AG04450 (cell line): Measurements from ENCODE around the gene DTX3. TPM values are rescaled to one million over a fixed set of nuclear protein-coding genes. Genes with fewer than 3 reads are reported as not detected.

ENCODE experiments used
- CTCF ChIA-PET: fragments of 300-600, 350-600 bp; formaldehyde crosslinking; extraction: SDS; loops from one replicate; lab custom pipeline; 2022; ENCODE audit warnings: antibody characterized with exemption, inconsistent platforms; lab: Charles Lee
- POLR2A ChIA-PET: fragments of 350-600 bp; formaldehyde crosslinking; extraction: SDS; loops from one replicate; lab custom pipeline; 2021; ENCODE audit warnings: antibody characterized with exemption, inconsistent platforms; lab: Yijun Ruan, JAX
- DNase-seq: peaks from one replicate; pipeline ENCODE4 v3.0.0-alpha.2; 2011; ENCODE audit warnings: low read depth, low spot score
- H3K27ac ChIP-seq: one replicate; pipeline ENCODE4 v1.5.1; 2012; ENCODE audit warnings: low read depth, low read length, control low read depth
- H3K27me3 ChIP-seq: one replicate; pipeline ENCODE4 v1.6.0; 2012; ENCODE audit warnings: low read length; ENCODE audit not compliant: control insufficient read depth, insufficient read depth
- H3K4me3 ChIP-seq: 2 replicates; pipeline ENCODE4 v1.5.1; 2011; ENCODE audit warnings: mild to moderate bottlenecking, low read depth, low read length, control low read depth
- H3K9me3 ChIP-seq: 2 replicates; pipeline ENCODE4 v1.5.1; 2012; ENCODE audit warnings: low read length; ENCODE audit not compliant: control insufficient read depth, insufficient read depth
- polyA plus RNA-seq: library from polyadenylated mRNA; depleted of rRNA; stranded (reverse); fragments of >200 nt; gene quantifications from 2 replicates; pipeline ENCODE4 v1.2.3, GENCODE V29; 2011
- TF ChIP-seq, protein P1 (sequence below): IDR thresholded peaks from 2 replicates; pipeline ENCODE4 v1.5.1; 2011; ENCODE audit warnings: low read depth, low read length, control low read depth, inconsistent platforms

Gene DTX3
- polyA plus RNA-seq, 1 experiment, result 24.8 TPM

DNA sequence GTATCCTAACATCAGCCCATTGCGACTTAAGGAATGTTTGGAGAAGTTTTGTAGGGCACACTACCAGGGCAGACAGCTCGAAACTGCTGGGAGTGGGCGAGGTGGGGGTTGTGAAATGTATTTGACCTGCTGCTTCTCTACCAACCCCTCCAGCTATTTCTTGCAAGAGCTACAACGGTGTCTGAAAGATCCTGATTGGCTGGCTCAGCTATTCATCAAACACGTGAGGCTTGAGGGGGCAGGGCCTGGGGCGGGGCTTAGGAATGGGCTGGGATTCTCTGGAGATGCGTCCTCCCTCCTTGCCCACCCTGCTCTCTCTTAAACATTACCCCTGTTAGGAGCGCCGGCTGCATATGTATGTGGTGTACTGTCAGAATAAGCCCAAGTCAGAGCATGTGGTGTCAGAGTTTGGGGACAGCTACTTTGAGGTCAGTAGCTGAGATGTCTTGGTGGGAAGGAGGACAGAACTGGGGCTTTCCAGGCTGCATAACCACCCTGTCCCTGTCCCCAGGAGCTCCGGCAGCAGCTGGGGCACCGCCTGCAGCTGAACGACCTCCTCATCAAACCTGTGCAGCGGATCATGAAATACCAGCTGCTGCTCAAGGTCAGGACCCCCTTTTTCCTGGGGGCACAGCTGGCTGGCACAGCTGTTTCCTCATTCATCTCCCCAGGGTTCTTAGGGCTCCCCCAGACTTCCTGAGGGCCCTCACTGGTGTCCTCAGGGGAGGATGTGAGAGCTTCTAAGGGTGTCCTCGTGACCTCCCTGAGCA is 9.7 kb downstream of the DTX3 start:
- Histone ChIP-seq H3K9me3 (no peaks in the 10 kb centered on the region; the same call in 1 of the 2 replicates), H3K4me3 (no peak overlapping the region), H3K27ac (no peak overlapping the region), H3K27me3 (no peaks in the 10 kb centered on the region)
- POLR2A ChIA-PET, result no interaction called here
- TF ChIP-seq, protein P1, sequence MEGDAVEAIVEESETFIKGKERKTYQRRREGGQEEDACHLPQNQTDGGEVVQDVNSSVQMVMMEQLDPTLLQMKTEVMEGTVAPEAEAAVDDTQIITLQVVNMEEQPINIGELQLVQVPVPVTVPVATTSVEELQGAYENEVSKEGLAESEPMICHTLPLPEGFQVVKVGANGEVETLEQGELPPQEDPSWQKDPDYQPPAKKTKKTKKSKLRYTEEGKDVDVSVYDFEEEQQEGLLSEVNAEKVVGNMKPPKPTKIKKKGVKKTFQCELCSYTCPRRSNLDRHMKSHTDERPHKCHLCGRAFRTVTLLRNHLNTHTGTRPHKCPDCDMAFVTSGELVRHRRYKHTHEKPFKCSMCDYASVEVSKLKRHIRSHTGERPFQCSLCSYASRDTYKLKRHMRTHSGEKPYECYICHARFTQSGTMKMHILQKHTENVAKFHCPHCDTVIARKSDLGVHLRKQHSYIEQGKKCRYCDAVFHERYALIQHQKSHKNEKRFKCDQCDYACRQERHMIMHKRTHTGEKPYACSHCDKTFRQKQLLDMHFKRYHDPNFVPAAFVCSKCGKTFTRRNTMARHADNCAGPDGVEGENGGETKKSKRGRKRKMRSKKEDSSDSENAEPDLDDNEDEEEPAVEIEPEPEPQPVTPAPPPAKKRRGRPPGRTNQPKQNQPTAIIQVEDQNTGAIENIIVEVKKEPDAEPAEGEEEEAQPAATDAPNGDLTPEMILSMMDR, result no peak
- CTCF ChIA-PET, result interaction anchor here (1.0 to 4.0 kb wide), 3 partner anchors 8 to 31 kb away, joined by 3 to 27 read pairs (median 9); partner anchors contain the start of gene B4GALNT1
- DNase-seq, result no peak

DNA sequence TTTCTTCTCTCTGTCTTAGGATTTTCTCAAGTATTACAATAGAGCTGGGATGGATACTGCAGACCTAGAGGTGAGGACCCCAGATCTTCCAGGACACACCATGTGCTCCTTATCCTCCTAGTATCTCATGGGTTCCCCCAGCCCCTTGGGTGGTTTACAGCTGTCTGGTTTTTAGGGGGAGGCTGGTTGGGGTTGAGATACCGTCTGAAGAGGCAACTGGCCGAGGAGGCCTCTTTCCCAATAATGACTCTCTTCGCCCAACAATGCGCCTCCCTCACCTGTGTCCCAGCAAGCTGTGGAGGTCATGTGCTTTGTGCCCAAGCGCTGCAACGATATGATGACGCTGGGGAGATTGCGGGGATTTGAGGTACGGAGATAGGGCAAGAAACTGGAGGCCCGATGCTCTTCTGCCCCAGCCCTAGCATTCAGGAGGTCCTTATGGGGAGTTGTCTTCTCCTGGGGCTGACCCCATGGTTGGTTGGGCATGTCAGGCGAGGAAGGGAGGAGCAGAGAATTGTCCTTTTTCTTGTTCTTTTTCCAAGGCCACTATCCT is 10.4 kb downstream of the DTX3 start:
- Histone ChIP-seq H3K27ac (no peak overlapping the region), H3K4me3 (no peak overlapping the region), H3K27me3 (peaks cover 2% of the 10 kb centered on the region), H3K9me3 (no peaks in the 10 kb centered on the region; the same call in 1 of the 2 replicates)
- ChIA-PET POLR2A (no interaction called here), CTCF (interaction anchor here (1.7 to 4.0 kb wide), 2 partner anchors 19 to 31 kb away, joined by 9 to 27 read pairs; partner anchors contain the start of gene B4GALNT1)
- TF ChIP-seq, protein P1, result no peak
- DNase-seq, result no peak

DNA sequence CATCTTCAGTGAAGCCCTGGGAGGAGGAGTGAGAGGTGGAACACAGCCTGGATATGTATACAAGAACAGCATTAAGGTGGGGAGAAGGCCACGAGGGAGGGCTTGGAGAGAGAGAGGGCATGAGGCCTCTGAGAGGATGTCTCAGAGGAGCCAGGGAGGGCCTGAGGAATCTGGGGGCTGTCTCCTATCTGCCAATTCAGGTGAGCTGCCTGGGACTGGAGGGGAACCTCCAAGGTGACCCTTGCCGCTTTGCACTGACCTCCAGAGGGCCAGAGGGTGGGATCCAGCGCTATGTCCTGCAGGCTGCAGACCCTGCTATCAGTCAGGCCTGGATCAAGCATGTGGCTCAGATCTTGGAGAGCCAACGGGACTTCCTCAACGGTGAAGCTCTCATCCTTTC is 11.0 kb downstream of the DTX3 start:
- TF ChIP-seq, protein P1, result no peak
- Histone ChIP-seq H3K9me3 (no peaks in the 10 kb centered on the region; the same call in 1 of the 2 replicates), H3K27me3 (peaks cover 8% of the 10 kb centered on the region), H3K27ac (no peak overlapping the region), H3K4me3 (no peak overlapping the region)
- CTCF ChIA-PET, result interaction anchor here (4.0 kb wide), 1 partner anchor 32 kb away, joined by 27 read pairs; no protein-coding TSS in a partner anchor
- POLR2A ChIA-PET, result no interaction called here
- DNase-seq, result no peak

DNA sequence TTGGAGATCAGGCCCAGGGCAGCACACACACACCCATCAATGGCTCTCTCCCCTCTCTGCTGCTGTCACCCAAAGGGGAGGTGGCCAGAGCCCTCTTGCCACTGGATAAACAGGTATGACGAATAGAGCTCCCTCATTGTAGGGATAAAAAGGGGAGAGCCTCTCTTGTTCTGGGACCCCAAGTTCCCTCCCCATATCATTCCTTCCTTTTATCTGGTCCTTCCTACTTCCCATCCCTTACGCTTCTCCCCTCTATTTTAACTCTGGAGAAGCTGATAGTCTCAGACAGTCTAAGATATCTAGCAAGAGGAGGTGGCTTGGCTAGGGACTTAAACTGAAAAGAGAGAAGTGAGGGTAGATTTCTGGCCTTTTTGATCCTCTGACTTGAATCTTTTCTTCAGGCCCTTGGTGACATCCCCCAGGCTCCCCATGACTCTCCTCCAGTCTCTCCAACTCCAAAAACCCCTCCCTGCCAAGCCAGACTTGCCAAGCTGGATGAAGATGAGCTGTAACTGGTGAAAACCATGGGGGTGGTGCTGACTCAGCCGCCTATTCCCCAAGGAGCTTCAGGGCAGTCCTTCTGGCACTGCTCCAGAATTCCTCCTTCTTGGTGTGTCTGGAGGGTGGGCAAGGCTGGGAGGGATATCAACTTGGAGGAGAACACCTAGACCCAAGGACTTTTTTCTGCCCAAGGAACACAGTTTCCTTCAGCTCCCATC is 11.9 kb downstream of the DTX3 start:
- no peak overlapping the region for H3K27ac ChIP-seq
- TF ChIP-seq, protein P1, result no peak
- H3K9me3 ChIP-seq, result no peaks in the 10 kb centered on the region; the same call in 1 of the 2 replicates
- no peak for DNase-seq
- CTCF ChIA-PET, result interaction anchor here (4.0 kb wide), 1 partner anchor 33 kb away, joined by 27 read pairs; no protein-coding TSS in a partner anchor
- no peak overlapping the region for H3K4me3 ChIP-seq
- peaks cover 18% of the 10 kb centered on the region for H3K27me3 ChIP-seq
- POLR2A ChIA-PET, result no interaction called here
